ENCODE data around the gene MAMDC2.
"Not testable (repeated sequence)": the region's sequence is repeated elsewhere in the genome, so short reads cannot be mapped to it uniquely, and the experiment has no call there.

Gene MAMDC2

GRCh38 chr9:70035691-70036090 lies 8.0 kb upstream of the MAMDC2 start:
- no peak for DNase-seq

DNA sequence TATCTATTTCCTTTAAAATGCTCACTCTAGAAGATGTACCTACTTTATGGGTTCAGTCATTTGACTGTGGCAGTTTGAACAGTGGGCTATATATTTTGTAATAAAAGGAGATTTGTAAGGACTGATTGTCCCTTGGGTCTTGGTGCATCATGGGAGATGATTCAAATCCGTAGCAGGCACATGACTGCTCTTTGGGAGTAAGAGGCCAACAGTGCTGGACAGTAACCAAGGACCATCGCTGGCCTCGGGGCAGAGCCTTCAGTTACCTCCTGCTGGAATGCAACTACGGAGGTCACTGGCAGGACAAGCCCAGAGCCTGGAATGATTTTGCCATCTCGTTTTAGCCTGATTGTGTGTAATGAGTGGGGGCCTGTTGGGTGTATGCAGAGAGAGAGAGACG lies 7.0 kb upstream of the MAMDC2 start:
- no peak for DNase-seq

GRCh38 chr9:70038171-70038621 lies 5.5 kb upstream of the MAMDC2 start:
- DNase-seq, result not testable (repeated sequence)

DNA sequence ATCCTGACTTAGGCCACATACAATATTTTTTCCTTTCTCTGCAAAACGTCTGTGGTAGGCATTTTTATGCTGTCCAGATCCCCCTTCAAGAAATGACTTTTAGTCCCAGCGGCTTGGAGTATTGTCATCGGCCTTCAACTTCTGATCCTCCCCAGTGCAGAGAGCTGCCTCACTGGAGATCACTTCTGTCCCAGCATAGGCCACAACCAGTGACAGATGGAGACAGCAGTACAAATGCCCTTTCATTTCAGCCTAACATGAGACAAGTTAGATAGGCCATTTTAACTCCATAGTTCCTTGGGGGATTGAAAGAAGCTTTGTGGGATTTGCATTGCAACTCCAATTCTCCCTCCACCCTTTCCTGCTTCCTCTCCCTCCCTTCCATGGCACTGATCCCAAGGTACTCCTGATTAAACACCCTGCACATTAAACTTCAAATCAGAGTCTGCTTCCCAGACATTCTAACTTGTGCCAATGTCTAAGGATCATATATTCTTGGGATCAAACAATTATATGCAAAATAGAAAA lies 3.2 kb upstream of the MAMDC2 start:
- no peak for DNase-seq

DNA sequence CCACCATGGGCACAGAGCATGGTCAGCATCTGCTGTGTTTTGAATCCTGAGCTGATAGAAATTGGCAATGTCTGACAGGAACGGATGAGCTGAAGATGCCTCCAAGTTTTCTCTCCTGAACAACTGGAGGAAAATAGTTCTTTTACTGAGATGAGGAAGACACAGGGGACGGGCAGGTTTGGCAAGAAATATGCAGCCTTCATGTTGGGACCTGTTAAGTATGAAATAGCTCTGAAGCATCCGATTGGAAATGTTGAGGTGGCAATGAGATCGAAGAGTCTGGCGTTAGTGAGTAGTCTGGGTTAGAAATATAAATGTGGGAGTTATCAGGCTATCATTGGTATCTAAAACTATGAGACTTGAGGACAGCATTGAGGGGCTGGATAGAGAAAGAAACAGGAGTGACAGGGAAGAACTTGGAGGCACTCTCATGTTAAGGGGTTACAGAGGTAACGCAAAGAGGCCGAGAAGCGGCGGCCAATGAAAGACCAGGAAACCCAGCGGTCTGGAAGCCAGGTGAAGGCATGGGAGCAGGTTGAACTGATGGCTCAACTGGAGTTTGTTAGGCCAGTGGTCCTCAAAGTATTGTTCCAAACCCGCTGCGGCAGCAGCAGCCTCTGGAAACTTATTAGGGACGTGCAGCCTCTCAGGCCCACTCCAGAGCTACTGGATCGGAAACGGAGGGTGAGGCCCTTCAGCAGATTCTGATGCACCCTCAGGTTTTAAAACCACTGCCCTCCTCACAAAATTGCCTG lies 1.0 kb upstream of the MAMDC2 start:
- no peak for DNase-seq

DNA sequence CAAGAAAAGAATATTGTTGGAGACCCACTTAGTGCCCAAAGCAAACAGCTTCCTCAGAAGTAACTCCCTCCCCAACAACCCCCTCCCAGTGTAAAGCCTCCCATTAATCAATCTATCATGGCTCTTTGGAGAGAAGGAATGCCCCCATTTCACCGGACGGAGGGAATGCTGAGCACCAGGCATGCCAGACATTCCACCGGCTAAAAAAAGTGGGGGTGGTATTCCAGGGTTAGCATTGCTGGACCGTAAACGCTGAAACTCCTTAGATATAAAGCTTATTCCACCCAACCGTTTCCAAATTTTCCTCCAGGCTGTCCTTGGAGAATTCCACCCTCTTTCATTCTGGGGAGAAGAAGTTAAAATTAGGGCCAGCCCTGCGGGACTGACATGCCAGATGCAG lies 363 bp upstream of the MAMDC2 start:
- no peak for DNase-seq

DNA sequence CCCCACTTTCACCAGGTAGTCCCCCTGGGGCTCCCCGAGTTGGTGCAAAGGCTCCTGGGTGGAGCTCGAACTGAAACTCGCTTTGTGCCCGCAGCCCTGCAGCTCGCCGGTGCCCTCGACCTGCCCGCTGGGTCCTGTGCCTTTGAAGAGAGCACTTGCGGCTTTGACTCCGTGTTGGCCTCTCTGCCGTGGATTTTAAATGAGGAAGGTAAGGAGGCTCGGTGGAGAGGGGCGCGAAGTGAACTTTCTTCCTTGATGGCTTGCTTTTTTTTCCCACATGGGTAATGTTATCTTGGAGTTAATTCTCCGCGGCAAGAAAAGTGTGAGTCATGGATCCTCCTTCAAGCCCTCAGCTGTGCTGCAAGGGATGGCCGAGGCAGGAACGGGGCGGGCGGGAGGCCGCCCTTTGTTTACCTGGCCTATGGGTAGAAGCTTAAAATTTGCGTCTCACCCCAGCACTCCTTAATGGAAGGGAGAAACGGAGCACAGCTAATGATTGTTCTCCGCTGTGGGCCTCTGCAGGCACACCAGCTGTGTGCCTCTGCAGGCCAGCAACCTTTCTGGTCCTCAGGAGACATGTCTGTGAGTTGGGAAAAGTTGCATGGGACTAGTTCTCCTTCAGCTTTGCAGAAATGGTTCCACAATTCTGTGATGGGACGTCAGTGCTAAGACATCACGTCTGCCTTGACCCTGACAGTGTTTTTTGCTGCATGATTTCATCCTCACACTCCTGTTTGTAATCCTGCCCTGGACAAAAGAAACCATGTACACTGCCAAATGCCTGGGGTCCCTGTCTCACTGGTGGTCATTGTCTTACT lies 1.1 kb downstream of the MAMDC2 start:
- DNase-seq, result peak in 7 of 58 donors; percentile 1 to 29 (median 8)

DNA sequence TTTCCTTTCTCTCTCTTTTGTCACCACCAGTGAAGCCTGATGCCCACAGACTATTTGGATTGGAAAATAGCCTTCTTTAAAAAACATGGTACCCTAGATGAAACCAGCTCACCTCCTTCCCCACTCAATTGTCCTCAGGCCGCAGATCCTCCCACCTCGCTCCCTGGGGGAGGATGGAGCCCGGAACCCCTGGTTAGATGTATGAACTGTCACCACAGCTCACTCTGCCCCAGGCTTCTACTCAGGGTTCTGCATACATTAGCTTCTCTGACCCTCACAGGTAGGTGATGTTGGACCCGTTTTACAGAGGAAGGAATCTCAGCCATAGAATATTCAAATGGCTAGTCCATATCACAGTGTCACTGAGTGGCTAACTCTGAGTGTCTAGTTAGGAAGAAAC lies 1.8 kb downstream of the MAMDC2 start:
- DNase-seq, result no peak

DNA sequence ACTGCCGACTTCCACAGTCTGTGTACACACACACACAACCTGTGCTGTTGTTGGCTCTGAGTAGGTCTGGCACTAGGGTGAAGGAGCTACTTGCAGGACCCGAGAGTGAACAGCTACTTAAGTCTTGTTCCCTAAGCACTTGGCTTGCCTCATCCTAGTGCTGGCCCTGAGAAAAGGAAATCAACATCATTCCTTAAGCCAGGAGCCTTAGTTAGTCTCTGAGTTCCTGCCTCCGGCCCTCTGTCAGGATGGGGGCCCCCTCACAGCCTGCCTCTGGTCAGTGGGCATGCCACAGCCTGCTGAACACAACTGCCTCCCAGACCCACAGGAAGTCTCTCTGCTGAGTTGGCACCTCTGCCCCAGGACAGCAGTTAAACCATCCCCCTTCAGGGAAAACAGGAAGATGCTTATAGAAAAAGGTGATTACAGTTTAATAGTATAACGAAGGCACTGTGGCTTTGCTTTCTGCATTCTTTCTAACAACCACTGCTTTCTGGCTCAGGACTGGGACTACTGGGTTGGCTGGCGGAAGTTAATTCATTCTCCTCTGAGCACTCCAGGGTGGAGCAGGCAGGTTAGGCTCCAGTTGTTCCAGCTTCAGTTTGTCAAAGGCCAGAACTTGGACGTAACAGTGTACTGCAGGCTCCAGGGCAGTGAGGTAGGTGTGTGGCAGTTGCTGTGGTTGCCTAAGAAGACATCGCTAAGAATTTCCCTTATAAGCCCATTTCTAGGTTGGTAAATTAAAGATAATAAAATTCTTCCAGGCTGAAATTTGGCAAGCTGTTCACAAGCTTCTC lies 2.8 kb downstream of the MAMDC2 start:
- DNase-seq, result peak in 6 of 58 donors; percentile 4 to 50 (median 6)

DNA sequence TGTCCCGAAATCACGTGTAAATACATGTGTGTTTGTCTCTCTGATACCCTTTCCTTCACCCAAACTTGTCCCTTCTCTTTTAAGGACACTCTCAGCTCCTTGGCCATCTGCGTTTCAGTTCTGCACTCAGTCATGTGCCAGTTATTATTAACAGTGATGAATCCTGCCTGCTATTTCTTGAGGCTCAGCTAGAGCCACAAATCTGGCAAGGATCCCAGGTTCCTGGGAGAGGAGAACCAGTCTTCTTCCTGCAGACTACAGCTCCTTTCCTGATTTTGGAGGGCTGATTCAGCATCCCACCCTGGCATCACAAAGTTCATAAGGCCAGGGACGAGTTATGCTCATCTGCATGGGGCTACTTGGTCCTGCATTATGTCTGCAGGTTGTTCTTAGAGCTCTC lies 5.6 kb downstream of the MAMDC2 start:
- DNase-seq, result peak in 22 of 58 donors; percentile 0 to 43 (median 18)

- peak in 6 of 58 donors; percentile 1 to 29 (median 12) for DNase-seq
Observed at GRCh38 chr9:70049672-70050271, 6.1 kb downstream of the MAMDC2 start.

DNA sequence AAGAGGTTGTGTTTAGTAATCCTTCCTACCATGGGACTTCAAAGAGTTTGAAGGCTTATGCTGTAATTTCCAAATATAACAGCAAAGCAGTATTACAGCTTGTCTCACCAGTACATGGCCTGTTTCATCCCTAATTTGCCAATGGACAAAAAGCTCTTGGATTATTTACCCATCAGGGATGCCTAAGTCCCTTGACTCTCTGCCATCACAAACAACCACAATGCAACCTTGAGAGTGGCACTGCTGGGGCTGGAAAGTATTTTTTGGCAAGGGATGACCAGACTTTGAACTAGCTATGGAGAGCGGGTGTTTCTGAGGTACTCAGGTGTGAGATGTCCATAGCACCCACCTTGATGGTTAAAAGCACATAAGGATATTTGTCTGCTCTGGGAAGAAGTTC lies 9.1 kb downstream of the MAMDC2 start:
- no peak for DNase-seq

GRCh38 chr9:70053864-70054263 lies 10.2 kb downstream of the MAMDC2 start:
- peak in 4 of 58 donors; percentile 8 to 15 (median 12) for DNase-seq

- no peak for DNase-seq
Observed at GRCh38 chr9:70054521-70054920, 10.9 kb downstream of the MAMDC2 start.

- no peak for DNase-seq
Observed at GRCh38 chr9:70055406-70056210, 12.0 kb downstream of the MAMDC2 start.

DNA sequence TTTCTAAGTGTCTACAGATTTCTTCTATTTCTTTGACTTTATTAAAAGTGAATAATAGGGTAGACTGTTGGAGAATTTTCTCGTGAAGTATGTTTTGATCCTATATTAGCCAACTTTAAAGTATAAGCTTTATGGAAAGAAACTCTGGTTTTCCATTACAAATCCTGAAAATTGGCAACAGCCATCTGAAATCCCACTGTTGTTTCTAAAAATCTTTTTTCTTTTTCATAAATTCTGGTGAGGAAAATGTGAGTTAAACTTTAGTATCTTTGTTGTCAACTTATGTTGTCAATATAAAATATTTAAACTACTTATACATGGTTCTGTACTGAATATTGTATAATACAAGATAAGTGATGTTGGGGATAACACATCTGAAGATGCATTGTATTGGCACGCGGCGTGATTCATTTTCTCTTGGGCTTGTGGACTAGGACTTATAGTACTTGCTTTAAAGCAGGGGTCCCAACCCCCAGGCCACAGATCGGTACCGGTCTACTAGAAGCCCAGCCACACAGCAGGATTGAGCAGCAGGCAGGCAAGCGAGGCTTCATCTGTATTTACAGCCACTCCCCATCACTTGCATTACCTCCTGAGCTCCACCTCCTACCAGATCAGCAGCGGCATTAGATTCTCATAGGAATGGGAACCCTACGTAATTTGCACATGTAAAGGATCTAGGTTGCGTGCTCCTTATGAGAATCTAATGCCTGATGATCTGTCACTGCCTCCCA lies 12.7 kb downstream of the MAMDC2 start:
- no peak for DNase-seq

GRCh38 chr9:70058569-70059116 lies 15.0 kb downstream of the MAMDC2 start:
- no peak for DNase-seq

- DNase-seq, result no peak
Observed at GRCh38 chr9:70060148-70060882, 16.7 kb downstream of the MAMDC2 start.

Measured in anterior cingulate cortex (tissue), 58 donors.